Measurements from ENCODE around the gene IL1RL2. TPM values are rescaled to one million over a fixed set of nuclear protein-coding genes. Genes with fewer than 3 reads are reported as not detected.

The IL1RL2 gene
- total and polyA plus RNA-seq, 9 donors, result 0.24 to 2.0 (median 1.2) TPM; not detected in 3

GRCh38 chr2:102258025-102258385, 71.2 kb downstream of the IL1RL2 start:
- no peak for DNase-seq
- intact Hi-C loops (cut with DNase I), result no loop called here
- no peaks in the 10 kb centered on the region for H3K4me1 ChIP-seq (ENCODE audit: insufficient read depth)
- H3K4me3 ChIP-seq, result no peak overlapping the region
- TF ChIP-seq CTCF (IDR thresholded peaks at IDR 0.05) (no peak), EP300 (IDR thresholded peaks at IDR 0.05) (no peak), POLR2A (IDR thresholded peaks at IDR 0.05) (no peak)
- no peak overlapping the region for H3K27ac ChIP-seq
- H3K27me3 ChIP-seq, result no peaks in the 10 kb centered on the region
- H3K36me3 ChIP-seq, result no peaks in the 10 kb centered on the region
- 76 to 92% (median 81%) methylated on average over 2 of the region's 2 CpGs for WGBS, 3 donors
- H3K9me3 ChIP-seq, result no peaks in the 10 kb centered on the region

GRCh38 chr2:102258386-102259074, 71.7 kb downstream of the IL1RL2 start:
- H3K4me1 ChIP-seq (ENCODE audit: insufficient read depth), result no peaks in the 10 kb centered on the region
- H3K36me3 ChIP-seq, result no peaks in the 10 kb centered on the region
- no peak overlapping the region for H3K4me3 ChIP-seq
- H3K27me3 ChIP-seq, result no peaks in the 10 kb centered on the region
- H3K9me3 ChIP-seq, result no peaks in the 10 kb centered on the region
- no peak overlapping the region for H3K27ac ChIP-seq
- intact Hi-C loops (cut with DNase I), result no loop called here
- DNase-seq, result no peak
- 76 to 85% (median 81%) methylated on average over 3 of the region's 3 CpGs for WGBS, 3 donors
- TF ChIP-seq POLR2A (IDR thresholded peaks at IDR 0.05) (no peak), CTCF (IDR thresholded peaks at IDR 0.05) (no peak), EP300 (IDR thresholded peaks at IDR 0.05) (no peak)

DNA sequence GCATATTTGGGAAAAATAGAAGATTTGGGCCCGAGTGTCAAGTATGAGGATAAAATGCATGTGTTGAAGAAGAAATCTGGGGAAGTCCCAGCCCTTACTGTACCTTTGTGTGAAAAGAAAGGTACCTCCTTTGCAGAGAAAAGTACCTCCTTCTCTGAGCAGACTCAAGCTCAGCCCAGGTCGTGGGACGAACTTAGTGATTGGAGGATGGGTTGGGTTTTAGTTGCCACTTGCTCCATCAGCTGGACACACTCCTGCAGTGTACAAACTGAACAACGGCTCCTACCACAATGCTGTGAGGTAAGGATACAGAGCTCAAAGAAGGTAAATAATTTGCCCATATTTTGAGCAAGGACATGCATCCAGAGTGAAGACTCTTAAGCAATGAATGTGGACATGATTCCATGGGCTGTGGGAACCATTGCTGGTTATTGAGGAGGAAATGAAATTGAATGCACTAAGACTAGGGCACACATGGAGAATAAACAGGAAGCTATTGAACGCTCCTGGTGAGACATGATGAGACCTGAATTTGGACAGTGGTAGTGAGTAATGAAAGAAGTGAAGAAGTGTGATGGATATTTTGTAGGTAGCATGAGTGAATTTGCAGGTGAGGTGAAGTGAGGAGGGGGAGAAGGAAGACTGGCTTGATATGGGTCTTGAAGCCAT, 74.8 kb downstream of the IL1RL2 start:
- 80 to 88% (median 85%) methylated on average over 5 of the region's 5 CpGs for WGBS, 3 donors
- DNase-seq, result no peak
- H3K36me3 ChIP-seq, result no peaks in the 10 kb centered on the region
- H3K9me3 ChIP-seq, result no peaks in the 10 kb centered on the region
- no peaks in the 10 kb centered on the region for H3K4me1 ChIP-seq (ENCODE audit: insufficient read depth)
- intact Hi-C loops (cut with DNase I), result no loop called here
- H3K4me3 ChIP-seq, result no peak overlapping the region
- no peak overlapping the region for H3K27ac ChIP-seq
- TF ChIP-seq CTCF (IDR thresholded peaks at IDR 0.05) (no peak), POLR2A (IDR thresholded peaks at IDR 0.05) (no peak), EP300 (IDR thresholded peaks at IDR 0.05) (no peak)
- H3K27me3 ChIP-seq, result no peaks in the 10 kb centered on the region

- no peak for DNase-seq
- Histone ChIP-seq H3K9me3 (no peaks in the 10 kb centered on the region), H3K27me3 (no peaks in the 10 kb centered on the region), H3K4me1 (ENCODE audit: insufficient read depth) (no peaks in the 10 kb centered on the region), H3K36me3 (no peaks in the 10 kb centered on the region), H3K4me3 (no peak overlapping the region), H3K27ac (no peak overlapping the region)
- TF ChIP-seq POLR2A (IDR thresholded peaks at IDR 0.05) (no peak), CTCF (IDR thresholded peaks at IDR 0.05) (no peak), EP300 (IDR thresholded peaks at IDR 0.05) (no peak)
- intact Hi-C loops (cut with DNase I), result no loop called here
- 60 to 75% (median 69%) methylated on average over 6 of the region's 6 CpGs for WGBS, 3 donors
These were observed 75.7 kb downstream of the IL1RL2 start for GRCh38 chr2:102262216-102263129.

Measured in ovary (tissue), 9 donors.